Mucosa of descending colon (tissue), 3 donors: Measurements from ENCODE around the gene RHEBL1. TPM values are rescaled to one million over a fixed set of nuclear protein-coding genes. Genes with fewer than 3 reads are reported as not detected.
A peak's percentile ranks its signal among the peaks of the same experiment; 100 is the strongest.

Experiments used
- ATAC-seq: fragments of 200-7000 bp; cut with Tn5 transposase; one replicate; pipeline ENCODE4 v1.9.1; 2020; ENCODE audit warnings: mild to moderate bottlenecking, moderate library complexity
- DNase-seq, 3 donors: peaks; one replicate each; pipeline ENCODE4 v3.0.0-alpha.2; 2020
- H3K36me3 ChIP-seq: fragments of 200-600 bp; one replicate; pipeline ENCODE4 v1.8.0; 2021; ENCODE audit warnings: low read depth, mild to moderate bottlenecking
- H3K4me1 ChIP-seq: fragments of 200-600 bp; one replicate; pipeline ENCODE4 v1.8.0; 2021; ENCODE audit warnings: low read depth, mild to moderate bottlenecking
- H3K4me3 ChIP-seq: fragments of 200-600 bp; one replicate; pipeline ENCODE4 v1.8.0; 2021; ENCODE audit warnings: mild to moderate bottlenecking
- H3K9me3 ChIP-seq: fragments of 200-600 bp; one replicate; pipeline ENCODE4 v1.8.0; 2021; ENCODE audit warnings: mild to moderate bottlenecking
- CTCF ChIP-seq: fragments of 200-600 bp; IDR thresholded peaks from one replicate; pipeline ENCODE4 v1.8.0; 2022; ENCODE audit warnings: antibody characterized with exemption, mild to moderate bottlenecking
- intact Hi-C, 2 donors: fragments of 100-400 bp; cut with DNase I in 1 of 2; cut with micrococcal nuclease in 1 of 2; formaldehyde crosslinking; loops; one replicate each; pipeline versions ENCODE4 v1.11.0 to v1.11.1; 2022; cut with DNase I, micrococcal nuclease
- total RNA-seq, 3 donors: library from RNA; stranded (reverse); fragmentation: NEBNext Ultra II Directional in 2 of 3; extraction: Animal tissue kit (Norgen Biotek cat#: 25700) in 2 of 3; gene quantifications; one replicate each; pipeline versions ENCODE4 v1.2.1 to v1.2.4, GENCODE V29; 2021 to 2023
- donor health status: DM: no; HTN: no; CAD: no; lungs with moderate emphysema.
- donor health status: DM: no; HTN: no; CAD: no.
- donor health status: DM: no; HTN: yes; CAD: no.

RHEBL1 gene
- total RNA-seq, 3 donors from 2014 or later: 0.23 to 0.58 (median 0.38) TPM

- intact Hi-C loops: no loop called here
- TF ChIP-seq CTCF: no peak
- ATAC-seq: no peak
- Histone ChIP-seq H3K4me3 (no peak overlapping the region), H3K4me1 (peaks cover 18% of the 10 kb centered on the region), H3K9me3 (no peaks in the 10 kb centered on the region), H3K36me3 (peaks cover 17% of the 10 kb centered on the region)
- DNase-seq: no peak
These were observed 17.9 kb downstream of the RHEBL1 start for GRCh38 chr12:49051777-49052438.

- Histone ChIP-seq H3K36me3 (peaks cover 19% of the 10 kb centered on the region), H3K4me1 (peaks cover 12% of the 10 kb centered on the region), H3K4me3 (no peak overlapping the region), H3K9me3 (no peaks in the 10 kb centered on the region)
- intact Hi-C loops: no loop called here
- no peak for TF ChIP-seq CTCF
- DNase-seq (no peak), ATAC-seq (no peak)
These were observed 18.4 kb downstream of the RHEBL1 start for GRCh38 chr12:49051373-49051764.

- Histone ChIP-seq H3K9me3 (no peaks in the 10 kb centered on the region), H3K4me3 (no peak overlapping the region), H3K36me3 (peaks cover 21% of the 10 kb centered on the region), H3K4me1 (peaks cover 7% of the 10 kb centered on the region)
- ATAC-seq (no peak), DNase-seq (no peak)
- TF ChIP-seq CTCF: no peak
- intact Hi-C loops: no loop called here
These were observed 19.0 kb downstream of the RHEBL1 start for GRCh38 chr12:49050507-49051372.

GRCh38 chr12:49049566-49050224, 20.1 kb downstream of the RHEBL1 start:
- peaks cover 26% of the 10 kb centered on the region for H3K36me3 ChIP-seq
- DNase-seq (no peak), ATAC-seq (no peak)
- intact Hi-C loops: no loop called here
- no peaks in the 10 kb centered on the region for H3K9me3 ChIP-seq
- no peak for TF ChIP-seq CTCF
- no peak overlapping the region for H3K4me3 ChIP-seq
- no peaks in the 10 kb centered on the region for H3K4me1 ChIP-seq

- intact Hi-C loops: no loop called here
- no peaks in the 10 kb centered on the region for H3K4me1 ChIP-seq
- ATAC-seq: no peak
- peak in 1 of 3 donors; percentile 12 for DNase-seq
- H3K9me3 ChIP-seq: no peaks in the 10 kb centered on the region
- H3K4me3 ChIP-seq: no peak overlapping the region
- H3K36me3 ChIP-seq: peaks cover 27% of the 10 kb centered on the region
- TF ChIP-seq CTCF: no peak
These were observed 20.8 kb downstream of the RHEBL1 start for GRCh38 chr12:49048953-49049352.
